GM12864 (cell line): ENCODE results near the gene ZNF41.

ENCODE experiments used
- DNase-seq: peaks from one replicate; pipeline ENCODE4 v3.0.0-alpha.2; 2011; ENCODE audit warnings: low read depth
- H3K4me3 ChIP-seq: 2 replicates; pipeline ENCODE4 v1.5.1; 2011; ENCODE audit warnings: mild to moderate bottlenecking, low read depth, low read length, control low read depth
- CTCF ChIP-seq: IDR thresholded peaks from 2 replicates; pipeline ENCODE4 v1.5.1; 2011; ENCODE audit warnings: low read depth, mild to moderate bottlenecking, moderate library complexity, low read length, control low read depth, inconsistent platforms; ENCODE audit errors: missing control alignments

ZNF41 gene

GRCh38 chrX:47467106-47467505 is 15.9 kb downstream of the ZNF41 start:
- no peak for DNase-seq
- no peak overlapping the region for H3K4me3 ChIP-seq
- no peak for TF ChIP-seq CTCF

GRCh38 chrX:47460561-47460960 is 22.5 kb downstream of the ZNF41 start:
- H3K4me3 ChIP-seq: no peak overlapping the region
- TF ChIP-seq CTCF: no peak
- DNase-seq: no peak

- no peak for DNase-seq
- no peak for TF ChIP-seq CTCF
- no peak overlapping the region for H3K4me3 ChIP-seq
These were observed 24.5 kb downstream of the ZNF41 start for GRCh38 chrX:47458528-47458927.

DNA sequence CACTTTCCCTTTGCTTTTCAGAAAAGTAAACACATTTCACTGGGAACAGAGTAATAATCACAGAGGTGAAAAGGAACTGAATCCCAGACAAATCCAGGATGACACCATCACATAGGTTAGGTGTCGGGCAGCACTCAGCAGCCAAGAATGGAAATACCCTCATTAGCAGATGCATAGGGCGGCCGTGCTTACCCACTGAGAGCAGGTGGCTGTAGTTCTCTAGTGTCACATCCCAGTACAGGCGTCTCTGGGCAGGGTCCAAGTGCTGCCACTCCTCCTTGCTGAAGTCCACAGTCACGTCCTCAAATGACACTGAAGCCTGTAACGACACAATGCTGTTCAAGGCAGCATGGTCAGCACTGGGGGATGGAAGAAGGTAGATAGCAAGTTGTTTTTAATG is 26.9 kb downstream of the ZNF41 start:
- H3K4me3 ChIP-seq: no peak overlapping the region
- no peak for TF ChIP-seq CTCF
- DNase-seq: no peak

DNA sequence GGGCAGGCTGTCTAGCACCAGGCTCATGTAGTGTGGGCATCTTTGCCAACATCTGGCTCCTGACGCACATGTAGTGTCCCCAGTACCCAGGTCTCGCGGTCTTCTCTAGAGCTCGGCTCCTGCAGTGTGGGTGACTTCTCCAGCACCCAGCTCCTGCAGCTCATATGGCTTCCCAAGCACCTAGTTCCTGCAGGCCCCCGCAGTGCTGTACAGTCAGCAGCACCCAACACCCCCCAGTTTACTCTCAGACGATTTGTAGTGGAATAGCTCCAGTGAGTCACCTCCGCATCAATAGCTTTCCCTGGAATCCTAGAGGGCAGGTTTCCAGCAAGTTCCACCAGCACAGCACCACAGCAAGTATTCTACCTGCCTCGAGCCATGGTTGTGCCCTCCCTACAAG is 30.9 kb downstream of the ZNF41 start:
- no peak for TF ChIP-seq CTCF
- no peak for DNase-seq
- no peak overlapping the region for H3K4me3 ChIP-seq

DNA sequence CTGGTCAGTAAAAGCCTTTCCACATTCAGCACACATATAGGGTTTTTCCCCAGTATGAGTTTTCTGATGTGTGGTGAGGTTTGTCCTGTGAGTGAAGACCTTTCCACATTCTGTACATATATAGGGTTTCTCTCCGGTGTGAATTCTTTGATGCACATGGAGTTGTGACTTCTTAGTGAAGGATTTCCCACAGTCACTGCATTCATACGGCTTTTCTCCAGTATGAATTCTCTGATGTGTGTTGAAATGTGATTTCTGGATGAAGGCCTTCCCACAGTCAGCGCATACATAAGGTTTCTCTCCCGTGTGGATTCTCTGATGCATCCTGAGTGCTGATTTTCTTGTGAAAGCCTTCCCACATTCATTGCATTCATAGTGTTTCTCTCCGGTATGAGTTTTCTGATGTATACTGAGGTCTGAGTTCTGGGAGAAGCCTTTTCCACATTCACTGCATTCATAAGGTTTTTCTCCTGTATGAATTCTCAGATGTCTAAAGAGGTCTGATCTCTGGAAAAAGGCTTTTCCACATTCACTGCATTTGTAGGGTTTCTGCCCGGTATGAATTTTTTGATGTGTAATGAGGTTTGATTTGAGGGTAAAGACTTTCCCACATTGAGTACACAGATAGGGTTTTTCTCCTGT is 34.7 kb downstream of the ZNF41 start:
- TF ChIP-seq CTCF: no peak
- no peak overlapping the region for H3K4me3 ChIP-seq
- no peak for DNase-seq

GRCh38 chrX:47447607-47448006 is 35.4 kb downstream of the ZNF41 start:
- no peak for TF ChIP-seq CTCF

More at GRCh38 chrX:47447607-47448006, 35.4 kb downstream of the ZNF41 start:
- no peak overlapping the region for H3K4me3 ChIP-seq
- no peak for DNase-seq
